ENCODE results near the gene RPL38. TPM values are rescaled to one million over a fixed set of nuclear protein-coding genes. Genes with fewer than 3 reads are reported as not detected.

RPL38 gene
- total RNA-seq, 1 donor from 2014 or later: 1,028 TPM

- Mint-ChIP-seq H3K27ac (no peak overlapping the region), H3K4me3 (peak overlapping the region; percentile 83), H3K4me1 (ENCODE audit: unreplicated experiment) (peaks cover 32% of the 10 kb centered on the region), H3K27me3 (peaks cover 33% of the 10 kb centered on the region), H3K9me3 (no peaks in the 10 kb centered on the region), H3K36me3 (peaks cover 6% of the 10 kb centered on the region)
- no peak for TF ChIP-seq CTCF (conservative IDR thresholded peaks at IDR 0.05)
- no peak for DNase-seq (ENCODE audit: extremely low spot score, unreplicated experiment)
Measured at GRCh38 chr17:74214484-74215341, 11.2 kb downstream of the RPL38 start.

DNA sequence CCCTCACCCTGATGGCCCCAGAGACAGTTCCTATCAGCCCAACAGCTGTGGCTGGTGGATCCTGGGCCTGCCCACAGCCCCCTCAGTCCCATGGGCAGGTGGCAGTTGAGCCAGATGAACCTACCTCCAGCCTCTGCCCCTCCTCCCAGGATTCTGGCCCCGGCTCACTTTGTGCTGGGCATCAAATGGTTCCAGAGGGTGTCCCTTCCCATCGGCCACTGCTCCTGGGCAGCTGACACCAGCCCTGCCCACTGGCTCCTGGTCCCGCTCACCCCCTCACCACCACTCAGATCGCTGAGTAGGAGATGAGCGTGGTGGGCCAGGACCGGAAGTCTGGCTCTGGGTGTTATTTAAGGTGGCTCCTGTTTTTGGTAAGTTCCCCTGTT lies 11.9 kb downstream of the RPL38 start:
- Mint-ChIP-seq H3K27ac (no peak overlapping the region), H3K9me3 (no peaks in the 10 kb centered on the region), H3K36me3 (peaks cover 4% of the 10 kb centered on the region), H3K27me3 (peaks cover 33% of the 10 kb centered on the region), H3K4me3 (no peak overlapping the region), H3K4me1 (ENCODE audit: unreplicated experiment) (peaks cover 33% of the 10 kb centered on the region)
- DNase-seq (ENCODE audit: extremely low spot score, unreplicated experiment): no peak
- no peak for TF ChIP-seq CTCF (conservative IDR thresholded peaks at IDR 0.05)

DNA sequence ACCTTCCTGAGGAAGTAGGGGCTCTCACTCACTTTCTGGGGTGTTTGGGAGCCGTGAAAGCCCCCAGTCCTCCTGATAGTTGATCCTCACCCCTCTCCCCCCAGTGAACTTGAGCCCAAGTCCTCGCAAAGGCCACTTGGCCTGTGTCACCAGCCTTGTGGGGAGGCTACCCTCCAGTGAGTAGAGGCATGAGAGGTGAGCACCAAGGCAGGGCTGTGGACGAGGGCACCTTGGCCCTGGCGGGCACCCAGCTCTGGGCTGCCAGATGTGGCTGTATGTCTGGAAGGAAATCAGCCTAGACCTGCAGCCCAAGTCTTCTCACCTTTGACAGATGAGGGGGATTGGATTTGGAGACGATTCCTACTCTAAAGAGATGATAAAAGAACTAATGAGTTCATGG lies 13.0 kb downstream of the RPL38 start:
- Mint-ChIP-seq H3K4me1 (ENCODE audit: unreplicated experiment) (peaks cover 27% of the 10 kb centered on the region), H3K27ac (no peak overlapping the region), H3K27me3 (peaks cover 29% of the 10 kb centered on the region), H3K36me3 (no peaks in the 10 kb centered on the region), H3K9me3 (no peaks in the 10 kb centered on the region), H3K4me3 (no peak overlapping the region)
- TF ChIP-seq CTCF (conservative IDR thresholded peaks at IDR 0.05): no peak
- no peak for DNase-seq (ENCODE audit: extremely low spot score, unreplicated experiment)

DNA sequence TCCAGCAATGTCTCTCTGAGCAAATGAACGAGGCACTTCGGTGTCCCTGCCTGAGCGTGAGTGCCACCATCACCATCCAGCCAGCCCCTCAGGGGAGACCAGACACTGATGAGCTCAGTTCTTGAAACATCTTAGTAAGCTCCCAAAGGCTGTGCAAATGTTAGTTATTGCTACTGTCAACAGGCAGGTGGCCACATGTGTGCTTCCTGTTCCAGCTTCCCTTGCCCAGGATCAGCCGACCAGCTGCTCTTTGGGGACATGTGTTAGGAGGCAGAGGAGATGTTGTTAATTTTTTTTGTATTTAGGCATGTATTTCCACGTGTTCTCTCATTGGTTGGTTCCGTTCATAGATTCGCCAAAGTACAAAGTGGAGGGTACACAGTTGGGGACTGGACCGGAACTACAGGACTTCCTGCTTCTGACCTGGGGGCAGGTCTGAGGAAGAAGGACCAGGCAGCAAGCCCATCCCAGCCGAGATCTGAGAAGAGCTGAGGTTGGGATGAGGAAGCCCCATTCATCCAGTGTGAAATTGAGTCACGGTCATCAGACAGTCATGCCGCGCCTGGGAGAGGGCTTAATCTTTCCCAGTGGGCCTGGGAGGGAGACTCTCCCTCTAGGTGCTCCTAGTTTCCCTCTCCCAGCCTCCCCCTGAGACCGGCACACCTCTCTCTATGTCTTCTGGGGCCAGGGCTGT lies 13.7 kb downstream of the RPL38 start:
- no peak for DNase-seq (ENCODE audit: extremely low spot score, unreplicated experiment)
- Mint-ChIP-seq H3K4me3 (peak overlapping the region; percentile 20), H3K27ac (no peak overlapping the region)

GRCh38 chr17:74217888-74218287 lies 14.4 kb downstream of the RPL38 start:
- no peak for TF ChIP-seq CTCF (conservative IDR thresholded peaks at IDR 0.05)

More for the DNA sequence above, 13.7 kb downstream of the RPL38 start:
- TF ChIP-seq CTCF (conservative IDR thresholded peaks at IDR 0.05): no peak
- Mint-ChIP-seq H3K36me3 (no peaks in the 10 kb centered on the region), H3K9me3 (no peaks in the 10 kb centered on the region), H3K27me3 (peaks cover 25% of the 10 kb centered on the region), H3K4me1 (ENCODE audit: unreplicated experiment) (peaks cover 22% of the 10 kb centered on the region)

More at GRCh38 chr17:74217888-74218287, 14.4 kb downstream of the RPL38 start:
- DNase-seq (ENCODE audit: extremely low spot score, unreplicated experiment): no peak
- peaks cover 22% of the 10 kb centered on the region for H3K27me3 Mint-ChIP-seq
- peaks cover 18% of the 10 kb centered on the region for H3K4me1 Mint-ChIP-seq (ENCODE audit: unreplicated experiment)
- H3K4me3 Mint-ChIP-seq: no peak overlapping the region
- H3K36me3 Mint-ChIP-seq: no peaks in the 10 kb centered on the region
- no peak overlapping the region for H3K27ac Mint-ChIP-seq
- H3K9me3 Mint-ChIP-seq: no peaks in the 10 kb centered on the region
